ENCODE data around the gene THTPA. TPM values are rescaled to one million over a fixed set of nuclear protein-coding genes. Genes with fewer than 3 reads are reported as not detected.

Gene THTPA
- total RNA-seq, 2 donors from 2014 or later: 11.6 to 19.6 TPM

DNA sequence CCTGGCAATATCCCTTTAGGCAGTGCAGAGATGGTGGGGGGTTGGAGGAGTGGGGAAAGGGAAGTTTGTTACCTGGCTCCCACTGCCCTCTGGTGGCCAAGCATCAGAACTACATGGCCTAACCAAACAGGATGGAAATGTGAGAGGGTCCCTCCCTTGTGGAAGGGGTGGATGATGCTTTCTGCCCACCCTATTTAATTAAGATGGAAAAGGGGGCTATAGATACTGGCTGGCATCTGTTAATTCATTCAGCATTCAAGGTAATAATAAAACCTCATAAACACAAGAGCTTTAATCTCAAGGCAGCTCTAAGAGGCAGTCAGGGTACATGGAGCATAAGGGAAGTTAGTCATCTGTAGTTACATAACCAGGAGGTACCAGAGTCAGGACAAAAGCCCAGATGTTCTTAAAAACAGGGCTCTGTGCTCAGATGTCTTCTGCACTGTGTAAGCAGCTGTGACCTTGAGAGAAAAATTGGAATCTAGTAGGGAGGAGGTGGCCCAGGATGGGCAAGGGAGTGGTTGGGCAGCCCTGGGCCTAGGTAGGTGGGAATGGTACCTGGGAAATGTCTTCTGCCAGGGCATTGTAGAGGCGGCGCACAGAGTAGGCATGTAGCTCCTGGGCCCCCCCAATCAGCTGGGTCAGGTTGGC lies 6.9 kb downstream of the THTPA start:
- intact Hi-C loops (cut with DNase I): loop anchor here (2.0 to 10.0 kb wide), 2 partner anchors 84 to 228 kb away; no protein-coding TSS in a partner anchor
- DNase-seq (ENCODE audit: low spot score): peak; percentile 76

DNA sequence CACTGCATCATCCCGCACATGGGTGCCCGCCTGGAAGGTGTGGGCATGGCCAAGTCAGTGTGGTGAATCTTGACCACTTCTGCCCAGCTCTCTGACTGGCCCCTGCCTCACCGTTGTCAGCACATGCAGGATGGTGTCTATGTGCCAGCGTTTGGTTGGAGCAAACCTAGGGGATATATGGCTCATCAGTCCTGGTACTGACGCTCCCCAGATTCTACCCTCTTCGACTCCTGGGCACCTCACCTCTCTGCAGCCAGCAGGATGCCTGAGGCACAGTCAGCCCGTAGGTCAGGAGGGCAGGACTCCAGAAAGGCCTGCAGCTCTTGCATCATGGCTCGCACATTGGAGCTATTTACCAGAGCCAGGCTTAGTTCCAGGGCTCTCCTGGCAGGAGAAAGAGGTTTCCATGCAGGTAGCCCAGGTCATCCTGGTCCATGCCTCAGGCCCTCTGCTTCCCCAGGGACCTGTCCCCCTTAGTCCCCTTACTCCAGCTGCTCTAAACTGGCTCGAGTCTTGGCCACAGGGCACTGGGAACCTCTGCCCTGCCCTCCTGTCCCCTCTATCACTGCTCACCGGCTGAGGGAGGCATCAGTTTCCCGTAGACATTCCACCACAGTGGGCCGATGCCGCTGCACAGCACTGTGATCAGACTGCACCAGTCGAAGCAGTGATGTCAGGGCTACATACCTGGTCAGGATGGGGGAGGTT lies 7.6 kb downstream of the THTPA start:
- peak; percentile 76 for DNase-seq (ENCODE audit: low spot score)
- intact Hi-C loops (cut with DNase I): loop anchor here (2.0 to 10.0 kb wide), 2 partner anchors 85 to 229 kb away; no protein-coding TSS in a partner anchor

DNA sequence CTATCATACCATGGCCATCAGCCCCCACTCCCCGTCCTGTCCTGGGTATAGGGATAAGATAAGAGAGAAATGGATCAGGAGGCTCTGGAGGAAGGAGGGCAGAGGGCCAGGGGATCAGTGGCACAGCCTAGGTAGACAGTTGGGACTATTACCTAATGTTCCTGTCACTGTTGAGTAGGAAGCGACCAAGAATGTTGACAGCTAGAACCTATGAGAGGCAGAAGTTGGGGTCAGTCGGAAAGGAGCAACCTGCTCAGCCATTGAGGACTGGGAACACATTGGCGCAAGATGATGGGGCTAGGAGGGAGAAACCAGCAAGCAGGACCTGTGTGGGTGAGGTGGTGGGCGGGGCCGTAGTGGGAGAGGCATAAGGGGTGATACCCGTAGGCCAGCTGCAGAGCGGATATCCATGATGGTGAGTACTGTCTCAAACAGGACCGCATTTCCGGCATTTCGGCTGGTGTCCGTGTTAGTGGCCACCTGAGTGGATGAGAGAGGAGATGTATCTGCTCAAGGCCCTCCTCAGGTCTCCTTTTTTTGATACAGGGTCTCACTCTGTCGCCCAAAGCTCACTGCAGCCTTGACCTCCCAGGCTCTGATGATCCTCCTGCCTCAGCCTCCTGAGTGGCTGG lies 8.2 kb downstream of the THTPA start:
- intact Hi-C loops (cut with DNase I): loop anchor here in 1 of 2 donors (10.0 kb wide), 1 partner anchor 229 kb away; no protein-coding TSS in a partner anchor
- DNase-seq (ENCODE audit: low spot score): peak; percentile 72

DNA sequence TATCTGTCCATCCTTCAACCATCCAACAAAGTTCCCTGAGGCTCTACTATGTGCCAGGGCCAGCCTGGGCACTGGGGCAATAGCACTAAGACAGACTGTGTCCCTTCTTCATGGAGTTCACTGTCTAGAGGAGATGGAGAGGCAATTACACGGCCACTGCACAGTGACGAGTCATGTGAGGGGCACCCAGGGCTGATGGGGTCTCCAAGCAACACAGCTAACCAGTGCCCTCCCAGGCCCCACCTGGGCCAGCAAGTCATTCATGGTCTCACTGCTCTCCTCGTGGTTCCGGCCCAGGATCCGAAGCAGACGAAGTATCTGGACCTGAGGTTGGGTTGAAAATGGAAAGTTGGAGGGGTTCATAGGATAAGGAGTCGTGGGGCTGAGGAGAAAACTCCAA lies 8.8 kb downstream of the THTPA start:
- DNase-seq (ENCODE audit: low spot score): peak; percentile 69
- intact Hi-C loops (cut with DNase I): loop anchor here in 1 of 2 donors (10.0 kb wide), 1 partner anchor 230 kb away; no protein-coding TSS in a partner anchor

DNA sequence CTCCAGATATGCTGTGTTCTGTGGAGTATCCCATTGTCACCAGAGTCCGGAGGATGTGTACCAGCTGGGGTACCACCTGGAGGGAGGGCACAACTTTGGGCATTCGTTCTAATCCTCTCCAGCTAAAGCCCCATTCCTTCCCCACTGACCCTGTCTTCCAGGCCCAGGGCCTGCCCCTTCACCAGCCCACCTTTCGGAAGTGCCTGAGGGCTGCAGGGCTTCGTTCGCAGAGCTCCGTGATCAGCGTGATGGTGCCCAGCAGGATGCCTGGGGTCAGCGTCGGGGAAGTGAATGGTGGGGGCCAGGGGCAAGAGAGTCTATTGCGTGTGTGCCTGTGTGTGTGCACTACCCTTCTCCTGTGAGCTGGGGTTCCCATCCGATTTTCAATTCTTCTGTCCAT lies 9.6 kb downstream of the THTPA start:
- intact Hi-C loops (cut with DNase I): loop anchor here in 1 of 2 donors (1.0 to 10.0 kb wide), 2 partner anchors 33 to 231 kb away; no protein-coding TSS in a partner anchor
- DNase-seq (ENCODE audit: low spot score): peak; percentile 73

DNA sequence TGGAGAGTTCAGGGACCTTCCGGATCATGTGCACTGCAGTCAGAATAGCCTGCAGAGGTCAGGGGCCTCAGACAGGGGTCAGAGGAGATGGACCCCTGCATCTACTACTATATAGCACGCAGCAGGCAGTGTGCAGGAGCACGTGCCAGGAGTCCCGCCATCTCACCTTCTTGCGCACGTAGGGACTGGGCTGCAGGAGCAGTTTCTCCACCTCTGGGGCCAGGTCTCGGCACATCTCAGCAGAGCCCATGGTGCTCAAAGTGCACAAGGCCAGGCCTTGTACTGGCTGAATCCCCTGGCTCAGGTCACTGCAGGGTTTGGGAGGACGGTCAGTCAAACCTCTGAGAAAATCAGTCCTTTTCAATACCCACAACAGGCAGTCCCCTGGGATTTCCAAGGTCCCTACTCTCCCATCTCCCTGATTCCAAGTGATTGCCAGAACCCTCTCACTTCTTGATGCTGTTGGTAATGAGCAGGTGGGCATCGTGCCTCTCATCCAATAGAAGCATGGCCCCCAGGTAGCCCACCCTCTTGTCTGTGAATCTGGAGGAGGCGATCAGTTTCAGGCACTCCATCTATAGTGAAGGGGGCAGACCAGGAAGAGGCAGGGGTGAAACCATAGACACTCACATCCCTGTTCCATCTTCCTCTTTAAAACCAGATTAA lies 10.2 kb downstream of the THTPA start:
- peak; percentile 50 for DNase-seq (ENCODE audit: low spot score)

DNA sequence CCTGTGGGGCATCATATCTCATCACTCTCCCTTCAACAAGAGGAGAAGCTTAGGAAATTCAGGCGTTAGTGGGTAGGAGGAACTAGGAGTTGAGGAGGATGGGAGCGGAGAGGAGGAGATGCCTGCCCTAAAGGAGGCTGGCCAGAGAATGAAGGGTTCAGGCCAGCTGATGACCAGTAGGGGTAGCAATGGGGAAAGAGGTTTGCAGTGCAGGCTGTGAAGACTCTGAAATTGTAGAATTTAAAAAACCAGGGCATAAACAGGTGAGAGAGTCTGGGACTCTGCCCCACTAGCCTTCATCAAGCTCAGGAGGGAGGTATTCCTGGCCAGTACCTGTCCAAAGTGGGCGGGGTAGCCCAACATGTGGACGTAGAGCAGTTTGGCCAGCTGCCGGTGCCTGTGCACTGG lies 10.7 kb downstream of the THTPA start:
- intact Hi-C loops (cut with DNase I): loop anchor here in 1 of 2 donors (1.0 to 10.0 kb wide), 2 partner anchors 34 to 232 kb away; no protein-coding TSS in a partner anchor
- DNase-seq (ENCODE audit: low spot score): peak; percentile 84

More for the DNA sequence above, 10.2 kb downstream of the THTPA start:
- intact Hi-C loops (cut with DNase I): loop anchor here in 1 of 2 donors (1.0 to 10.0 kb wide), 2 partner anchors 34 to 231 kb away; no protein-coding TSS in a partner anchor

DNA sequence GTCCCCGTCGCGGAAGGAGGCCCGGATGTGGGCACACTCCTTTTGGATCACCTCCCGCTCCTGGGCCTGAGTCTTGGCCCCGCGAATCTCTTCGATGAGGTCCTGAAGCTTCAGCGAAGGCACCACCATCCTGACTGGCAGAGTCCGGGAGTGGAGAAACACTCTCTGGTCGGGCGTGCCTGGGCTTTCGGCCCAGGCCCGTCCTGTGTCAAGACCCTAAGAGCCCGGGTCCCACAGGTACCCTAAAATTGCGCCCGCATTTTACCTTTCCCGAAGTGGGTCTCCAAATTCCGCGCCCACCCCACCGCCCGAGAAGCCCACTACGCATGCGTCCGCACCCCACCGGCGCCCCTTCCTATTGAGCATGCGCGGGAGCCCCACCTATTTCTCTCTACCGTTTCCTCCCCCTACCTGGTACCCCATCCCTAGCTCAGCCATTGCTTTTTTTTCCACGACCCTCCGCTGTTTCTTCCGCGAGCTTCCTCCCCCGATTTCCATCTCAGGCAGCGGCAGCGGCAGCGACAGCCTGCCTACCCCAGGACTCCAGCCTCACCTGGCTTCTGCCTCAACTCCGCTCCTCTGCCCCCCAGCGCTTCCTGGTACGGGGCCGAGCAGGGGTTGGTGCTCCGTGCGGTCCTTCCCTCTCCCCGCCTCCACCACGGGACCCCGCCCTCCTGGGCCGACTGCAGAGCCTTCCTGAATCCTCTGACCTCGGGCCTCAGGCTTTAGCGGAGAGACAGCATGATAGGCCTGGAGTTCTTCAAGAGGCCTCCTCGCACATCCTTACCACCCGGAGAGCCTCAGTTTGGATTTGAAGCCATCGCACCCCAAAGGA lies 11.3 kb downstream of the THTPA start, which contains the start of gene AP1G2:
Gene AP1G2 (minus strand): TSS at position 606 of the 835 bp plus-strand sequence. CDS start 477 bp downstream, at position 129.
- intact Hi-C loops (cut with DNase I): loop anchor here in 1 of 2 donors (10.0 kb wide), 1 partner anchor 233 kb away; no protein-coding TSS in a partner anchor
- peak; percentile 95 for DNase-seq (ENCODE audit: low spot score)

DNA sequence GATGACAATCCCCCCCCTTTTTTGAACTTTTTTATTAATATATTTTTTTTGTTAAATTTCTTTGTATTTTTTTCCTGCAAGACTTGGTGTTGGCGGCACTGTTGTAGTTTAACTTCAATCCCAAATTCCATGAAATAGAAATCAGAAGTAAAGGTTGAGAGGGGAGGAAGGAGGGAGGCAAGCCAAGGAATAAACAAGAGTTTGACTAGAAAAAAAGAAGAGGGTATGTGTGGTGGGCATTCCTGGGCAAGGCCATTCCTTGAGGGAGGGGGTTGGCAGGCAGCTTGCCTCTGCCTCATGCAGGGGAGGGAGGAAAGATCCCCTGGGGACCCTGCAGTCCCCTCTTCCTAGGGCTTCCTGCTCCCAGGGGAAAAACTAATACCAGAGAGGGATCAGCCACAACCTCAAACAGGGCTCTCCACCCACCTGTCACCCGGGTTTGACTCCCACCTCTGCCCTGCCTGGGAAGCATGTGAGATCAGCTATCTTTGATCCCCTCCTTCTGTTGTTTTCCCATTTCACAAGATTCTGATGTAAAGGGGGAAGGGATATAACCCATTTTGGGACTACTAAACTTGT lies 12.0 kb downstream of the THTPA start:
- intact Hi-C loops (cut with DNase I): loop anchor here in 1 of 2 donors (10.0 kb wide), 1 partner anchor 233 kb away; no protein-coding TSS in a partner anchor
- peak; percentile 44 for DNase-seq (ENCODE audit: low spot score)

DNA sequence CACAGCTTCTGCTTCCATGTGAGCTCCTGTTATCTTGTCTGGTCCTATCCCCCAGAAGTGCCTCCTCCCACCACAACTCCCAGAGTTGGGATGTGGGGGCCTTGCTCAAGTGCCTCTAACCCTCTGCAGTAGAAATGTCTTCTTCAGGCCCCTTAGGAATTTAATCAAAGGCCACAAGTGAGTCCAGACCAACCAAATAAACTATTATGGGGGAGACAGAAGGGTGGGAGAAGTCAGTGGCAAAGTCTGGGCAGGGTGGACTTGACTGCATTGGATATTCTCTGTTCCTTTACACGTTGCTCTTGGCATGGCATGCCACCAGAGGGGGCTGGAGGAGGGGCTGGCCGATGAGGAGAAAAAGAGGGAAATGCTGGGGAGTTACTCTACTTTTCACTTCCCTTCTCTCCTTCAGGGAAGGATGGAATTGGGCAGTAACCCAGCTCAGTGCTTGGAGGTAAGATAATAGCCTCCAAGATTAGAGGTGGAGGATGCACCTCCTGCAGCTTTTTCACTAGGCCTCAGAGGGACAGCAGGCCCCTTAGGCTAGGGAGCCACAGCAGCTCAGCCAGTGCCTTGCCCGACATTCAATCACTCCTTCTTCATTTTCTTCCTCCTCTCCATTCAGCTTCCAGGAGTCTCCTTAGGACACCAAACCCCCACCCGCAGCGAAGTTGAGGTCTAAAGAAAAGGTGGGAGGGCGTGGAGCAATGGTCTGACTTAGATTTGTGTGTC lies 12.7 kb downstream of the THTPA start:
- DNase-seq (ENCODE audit: low spot score): peak; percentile 69
- intact Hi-C loops (cut with DNase I): loop anchor here in 1 of 2 donors (10.0 kb wide), 1 partner anchor 234 kb away; no protein-coding TSS in a partner anchor

DNA sequence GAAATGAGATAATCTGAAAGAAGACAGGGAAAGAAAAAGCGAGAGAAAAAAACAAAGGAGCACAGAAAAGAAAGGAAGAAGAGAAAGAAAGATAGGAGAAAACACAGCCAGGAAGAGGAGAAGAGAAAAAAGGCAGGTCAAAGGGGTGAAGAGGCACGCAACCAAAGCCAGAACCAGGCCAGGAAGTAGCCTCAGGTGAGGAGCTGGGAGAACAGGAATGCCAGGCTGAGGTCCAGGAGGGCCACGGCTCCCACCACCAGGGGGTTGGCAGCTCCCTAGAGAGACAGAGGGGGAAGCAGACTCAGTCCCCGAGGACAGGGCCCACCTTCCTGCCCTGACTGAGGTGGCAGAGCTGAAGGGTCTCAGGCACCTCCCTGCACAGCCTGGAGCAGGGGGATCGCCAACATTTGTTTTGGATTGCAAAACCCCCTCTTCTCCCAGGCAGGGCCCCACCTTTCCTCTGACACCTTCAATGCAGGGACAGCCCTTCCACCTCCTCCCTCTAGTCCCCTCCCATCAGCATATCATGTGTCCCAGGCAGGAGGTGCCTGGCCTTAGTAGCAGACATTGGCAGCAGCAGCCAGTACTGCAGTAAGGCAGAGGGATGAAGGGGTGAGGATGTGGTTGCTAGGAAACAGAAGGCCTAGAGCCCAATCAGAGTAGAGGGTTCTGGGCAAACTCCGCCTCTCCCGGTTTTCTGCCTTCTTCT lies 13.5 kb downstream of the THTPA start:
- intact Hi-C loops (cut with DNase I): loop anchor here in 1 of 2 donors (10.0 kb wide), 1 partner anchor 235 kb away; no protein-coding TSS in a partner anchor
- DNase-seq (ENCODE audit: low spot score): peak; percentile 58

DNA sequence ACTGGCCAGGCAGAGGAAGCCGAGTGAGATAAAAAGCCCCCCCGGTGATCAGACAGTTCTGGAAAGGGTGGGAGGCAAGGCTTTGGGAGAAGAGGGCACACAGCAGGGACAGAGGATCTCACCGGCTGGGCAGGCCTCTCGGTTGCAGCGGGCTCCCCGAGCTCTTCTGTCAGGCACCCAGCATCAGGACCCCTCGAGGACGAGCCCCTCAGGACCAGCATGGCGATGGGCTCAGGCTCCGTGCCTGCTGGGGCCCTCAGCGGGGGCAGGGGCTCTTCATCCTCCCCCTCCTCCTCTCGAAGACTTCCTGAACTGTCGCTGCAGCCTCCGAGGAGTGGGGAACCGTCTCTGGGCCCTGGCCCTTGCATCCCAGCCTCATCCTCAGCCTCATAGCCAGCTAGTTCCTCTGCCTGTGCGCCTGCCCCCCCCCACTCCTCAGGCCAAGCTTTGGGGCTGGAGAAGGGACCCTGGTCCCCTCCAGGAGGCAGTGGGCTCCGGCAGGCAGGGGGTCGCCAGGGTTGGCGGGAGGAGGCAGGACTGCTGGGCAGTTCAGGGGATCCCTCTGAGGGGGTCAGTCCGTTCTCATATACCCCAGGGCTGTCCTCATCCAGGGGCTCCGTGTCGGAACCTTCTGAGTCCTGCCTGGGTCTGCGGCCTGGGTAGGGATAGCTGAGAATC lies 14.9 kb downstream of the THTPA start:
- peak; percentile 68 for DNase-seq (ENCODE audit: low spot score)
- intact Hi-C loops (cut with DNase I): no loop called here

DNA sequence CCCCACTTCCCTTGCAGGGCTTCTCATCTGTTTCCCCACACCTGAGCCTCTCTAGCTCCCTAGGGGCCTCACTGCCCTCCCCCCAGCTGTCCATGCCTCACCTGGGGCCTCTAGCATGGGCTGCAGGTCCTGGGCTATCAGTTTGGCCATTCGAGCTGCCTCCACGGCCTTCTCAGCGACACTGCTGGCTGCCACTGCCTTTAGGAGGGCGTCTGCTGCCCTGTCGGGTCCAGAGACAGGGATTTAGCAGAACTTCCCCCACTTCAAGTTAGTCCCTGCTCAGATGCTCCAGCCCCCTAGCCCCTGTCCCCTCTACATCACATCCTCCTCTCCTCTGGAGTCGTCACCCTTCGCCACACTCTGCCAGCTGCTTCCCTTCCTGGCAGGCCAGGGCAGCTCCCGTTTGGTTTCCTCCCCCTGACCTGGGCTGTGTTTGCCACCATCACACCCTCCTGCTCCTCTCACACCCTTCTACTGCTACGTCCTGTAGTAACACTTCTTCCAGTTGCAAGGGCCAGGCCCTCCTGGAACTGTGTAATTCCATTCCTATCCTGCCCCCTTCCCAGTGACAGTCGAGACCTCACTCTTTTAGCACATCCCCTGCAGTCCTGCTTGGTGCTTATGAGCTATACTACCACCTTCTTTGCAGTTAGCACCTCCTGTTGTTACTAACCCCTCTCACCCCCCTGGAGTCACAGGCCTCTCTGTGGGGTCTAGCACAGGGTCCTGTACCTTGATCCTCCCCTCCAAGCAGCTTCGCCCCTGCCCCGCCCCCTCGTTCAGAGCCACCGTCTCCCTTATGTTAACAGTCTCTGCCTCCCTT lies 15.8 kb downstream of the THTPA start:
- intact Hi-C loops (cut with DNase I): no loop called here
- peak; percentile 72 for DNase-seq (ENCODE audit: low spot score)

DNA sequence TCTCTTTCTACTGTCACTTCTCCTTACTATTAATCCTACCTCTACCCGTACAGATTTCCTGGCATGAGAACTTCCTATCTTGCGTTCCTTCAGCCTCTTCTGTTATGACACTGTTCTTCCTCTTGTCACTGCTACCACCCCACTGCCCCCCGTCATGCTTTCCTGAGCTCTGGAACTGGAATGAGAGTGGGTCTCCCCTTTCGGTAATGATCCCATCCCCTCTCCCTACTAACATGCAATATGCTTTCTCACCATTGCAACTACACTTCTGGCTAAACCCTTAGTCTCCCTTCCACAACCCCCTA lies 16.4 kb downstream of the THTPA start:
- intact Hi-C loops (cut with DNase I): no loop called here
- DNase-seq (ENCODE audit: low spot score): no peak

DNA sequence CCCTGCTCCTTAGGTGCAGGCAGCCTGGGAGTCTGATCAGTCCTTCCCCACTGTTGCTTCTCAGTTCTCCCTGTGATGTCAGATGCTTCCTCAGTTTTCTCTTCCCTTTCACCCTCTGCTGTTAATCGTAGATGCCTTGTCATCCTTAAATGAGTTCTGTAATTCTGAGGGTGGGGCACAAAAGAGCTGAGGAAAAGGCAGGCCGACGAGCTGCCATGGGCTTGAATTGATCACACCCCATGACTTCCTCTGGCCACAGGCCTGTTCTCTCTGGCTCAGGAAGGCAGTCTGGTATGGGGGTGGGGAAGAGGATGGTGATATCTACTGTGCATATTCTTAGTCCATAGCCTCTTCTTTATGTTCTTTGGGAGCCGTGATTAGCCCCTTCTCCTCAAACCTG lies 16.8 kb downstream of the THTPA start:
- peak; percentile 81 for DNase-seq (ENCODE audit: low spot score)
- intact Hi-C loops (cut with DNase I): no loop called here
